Coronary artery (tissue), 2 donors: Measurements from ENCODE around the gene LYSMD4.

ENCODE experiments used
- DNase-seq: peaks from one replicate; pipeline ENCODE4 v3.0.0-alpha.2; 2017; ENCODE audit warnings: low spot score
- H3K27ac ChIP-seq, 2 donors: fragments of 200-600 bp; sonication (generic); one replicate each; pipeline ENCODE4 v1.5.1; 2016 to 2019
- H3K4me3 ChIP-seq: fragments of 200-600 bp; sonication (generic); 2 replicates; pipeline ENCODE4 v1.5.1; 2016; ENCODE audit warnings: mild to moderate bottlenecking, moderate library complexity
- TF ChIP-seq, protein P1 (sequence below): fragments of 200-600 bp; sonication (generic); IDR thresholded peaks from one replicate; pipeline ENCODE4 v1.5.1; 2019; ENCODE audit warnings: antibody characterized with exemption

The LYSMD4 gene

GRCh38 chr15:99731336-99732123 lies 1.7 kb downstream of the LYSMD4 start:
- peak overlapping the region; percentile 99 for H3K4me3 ChIP-seq
- H3K27ac ChIP-seq: peak overlapping the region in 1 of 2 donors; percentile 95
- no peak for DNase-seq
- TF ChIP-seq, protein P1, sequence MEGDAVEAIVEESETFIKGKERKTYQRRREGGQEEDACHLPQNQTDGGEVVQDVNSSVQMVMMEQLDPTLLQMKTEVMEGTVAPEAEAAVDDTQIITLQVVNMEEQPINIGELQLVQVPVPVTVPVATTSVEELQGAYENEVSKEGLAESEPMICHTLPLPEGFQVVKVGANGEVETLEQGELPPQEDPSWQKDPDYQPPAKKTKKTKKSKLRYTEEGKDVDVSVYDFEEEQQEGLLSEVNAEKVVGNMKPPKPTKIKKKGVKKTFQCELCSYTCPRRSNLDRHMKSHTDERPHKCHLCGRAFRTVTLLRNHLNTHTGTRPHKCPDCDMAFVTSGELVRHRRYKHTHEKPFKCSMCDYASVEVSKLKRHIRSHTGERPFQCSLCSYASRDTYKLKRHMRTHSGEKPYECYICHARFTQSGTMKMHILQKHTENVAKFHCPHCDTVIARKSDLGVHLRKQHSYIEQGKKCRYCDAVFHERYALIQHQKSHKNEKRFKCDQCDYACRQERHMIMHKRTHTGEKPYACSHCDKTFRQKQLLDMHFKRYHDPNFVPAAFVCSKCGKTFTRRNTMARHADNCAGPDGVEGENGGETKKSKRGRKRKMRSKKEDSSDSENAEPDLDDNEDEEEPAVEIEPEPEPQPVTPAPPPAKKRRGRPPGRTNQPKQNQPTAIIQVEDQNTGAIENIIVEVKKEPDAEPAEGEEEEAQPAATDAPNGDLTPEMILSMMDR: no peak

- TF ChIP-seq, protein P1: no peak
- Histone ChIP-seq H3K27ac (no peak overlapping the region), H3K4me3 (no peak overlapping the region)
- DNase-seq: no peak
These were observed 3.3 kb downstream of the LYSMD4 start for GRCh38 chr15:99729920-99730319.

GRCh38 chr15:99729327-99729726 lies 3.9 kb downstream of the LYSMD4 start:
- H3K27ac ChIP-seq: no peak overlapping the region
- no peak overlapping the region for H3K4me3 ChIP-seq
- TF ChIP-seq, protein P1: no peak
- no peak for DNase-seq

- DNase-seq: no peak
- no peak overlapping the region for H3K27ac ChIP-seq
- H3K4me3 ChIP-seq: no peak overlapping the region
- TF ChIP-seq, protein P1: no peak
These were observed 4.3 kb downstream of the LYSMD4 start for GRCh38 chr15:99728916-99729315.

GRCh38 chr15:99727733-99728132 lies 5.5 kb downstream of the LYSMD4 start:
- TF ChIP-seq, protein P1: no peak
- Histone ChIP-seq H3K4me3 (no peak overlapping the region), H3K27ac (no peak overlapping the region)
- no peak for DNase-seq

DNA sequence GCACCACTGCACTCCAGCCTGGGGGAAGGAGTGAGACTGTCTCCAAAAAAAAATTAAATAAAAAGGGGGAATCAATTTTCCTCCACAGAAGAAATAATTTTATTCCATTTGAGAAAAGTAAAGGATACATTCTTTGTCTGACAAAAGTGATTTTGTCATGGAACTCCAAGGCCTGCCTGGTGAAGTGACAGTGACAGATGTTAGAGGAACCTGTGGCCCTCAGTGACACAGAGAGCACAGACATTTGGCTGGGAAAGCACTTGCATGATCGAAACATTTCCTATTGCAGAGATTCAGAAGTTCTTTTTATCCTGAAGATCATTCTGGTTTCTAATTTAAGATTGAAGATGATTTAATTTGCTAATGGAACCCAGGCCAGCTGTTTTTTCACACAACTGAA lies 5.9 kb downstream of the LYSMD4 start:
- Histone ChIP-seq H3K27ac (no peak overlapping the region), H3K4me3 (no peak overlapping the region)
- TF ChIP-seq, protein P1: no peak
- DNase-seq: no peak

GRCh38 chr15:99726333-99726732 lies 6.9 kb downstream of the LYSMD4 start:
- Histone ChIP-seq H3K4me3 (no peak overlapping the region), H3K27ac (no peak overlapping the region)
- TF ChIP-seq, protein P1: no peak
- DNase-seq: no peak
